NCI-H2171 (cell line): ENCODE results near the gene ST6GALNAC6.
"Not testable (repeated sequence)": the region's sequence is repeated elsewhere in the genome, so short reads cannot be mapped to it uniquely, and the experiment has no call there.

Experiments used
- DNase-seq: peaks from one replicate; lab custom pipeline; 2025; lab: John Stamatoyannopoulos, UW

Gene ST6GALNAC6

GRCh38 chr9:127854960-127855359, 44.4 kb downstream of the ST6GALNAC6 start:
- no peak for DNase-seq

GRCh38 chr9:127854184-127854806, 45.1 kb downstream of the ST6GALNAC6 start, which contains the start of gene ENG:
Gene ENG, minus strand, starts transcription at chr9:127854658. Its CDS starts 303 bp downstream, at chr9:127854355.
- no peak for DNase-seq

GRCh38 chr9:127853312-127854183, 45.9 kb downstream of the ST6GALNAC6 start:
- DNase-seq, result no peak

- DNase-seq, result no peak
These were observed 46.6 kb downstream of the ST6GALNAC6 start for GRCh38 chr9:127852829-127853228.

DNA sequence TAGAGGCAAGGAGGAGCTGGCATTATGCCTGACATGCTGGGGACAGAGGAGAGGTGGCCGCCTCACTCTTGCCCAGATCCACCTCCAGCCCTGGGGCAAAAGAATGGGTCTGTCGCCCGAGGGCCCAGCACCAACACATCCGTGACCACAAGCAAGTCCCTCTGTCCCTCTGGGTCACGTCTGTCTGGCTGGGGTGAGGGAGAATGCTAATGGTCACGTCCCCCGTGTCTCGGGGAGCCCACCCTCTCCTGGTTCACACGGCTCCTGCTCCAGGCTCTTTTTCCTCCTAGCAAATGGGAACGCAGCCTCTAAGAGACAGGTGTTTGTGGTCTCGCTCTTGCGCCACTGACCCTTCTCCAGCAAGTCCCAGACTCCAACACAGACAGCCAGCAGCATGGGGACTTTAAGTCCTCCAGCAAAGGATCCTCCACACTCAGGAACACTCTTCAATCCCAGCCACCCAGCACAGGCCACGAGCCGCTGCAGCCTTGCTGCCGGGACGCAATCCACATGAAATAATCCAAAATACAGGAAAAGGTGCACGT, 49.0 kb downstream of the ST6GALNAC6 start:
- no peak for DNase-seq

DNA sequence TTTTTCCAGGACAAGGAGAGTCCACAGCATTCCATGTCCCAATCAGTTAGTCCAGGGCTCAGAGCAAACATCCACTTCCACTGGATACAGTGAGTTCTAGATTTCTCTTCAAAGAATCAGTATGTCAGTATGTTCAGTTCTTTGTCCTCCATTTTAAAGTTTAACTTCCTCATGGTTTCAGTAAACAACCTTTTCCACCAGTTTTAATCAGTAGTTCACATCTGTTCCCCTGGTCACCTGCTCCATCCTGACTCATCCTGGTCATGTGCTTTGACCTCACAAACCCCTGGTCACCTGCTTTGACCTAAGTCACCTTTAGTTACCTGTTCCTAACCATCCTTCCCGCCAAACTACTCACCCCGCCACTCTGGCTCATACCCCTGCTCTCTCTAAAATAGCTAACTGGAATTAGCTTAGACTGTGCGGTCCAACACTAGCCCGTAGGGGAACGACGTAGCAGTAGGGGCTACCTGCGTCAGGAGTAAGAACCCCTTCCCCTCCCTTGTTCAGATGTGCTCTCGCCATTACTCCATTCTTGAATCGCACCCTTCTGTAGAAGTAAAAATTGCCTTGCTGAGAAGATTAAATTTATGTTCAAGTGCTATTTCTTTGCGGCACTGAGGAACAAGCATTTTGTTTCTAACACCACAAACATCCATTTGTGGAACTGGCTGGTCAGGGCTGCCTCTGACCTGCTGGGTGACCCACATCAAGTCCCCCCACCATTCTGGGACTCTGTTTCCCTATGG, 50.5 kb downstream of the ST6GALNAC6 start:
- no peak for DNase-seq

DNA sequence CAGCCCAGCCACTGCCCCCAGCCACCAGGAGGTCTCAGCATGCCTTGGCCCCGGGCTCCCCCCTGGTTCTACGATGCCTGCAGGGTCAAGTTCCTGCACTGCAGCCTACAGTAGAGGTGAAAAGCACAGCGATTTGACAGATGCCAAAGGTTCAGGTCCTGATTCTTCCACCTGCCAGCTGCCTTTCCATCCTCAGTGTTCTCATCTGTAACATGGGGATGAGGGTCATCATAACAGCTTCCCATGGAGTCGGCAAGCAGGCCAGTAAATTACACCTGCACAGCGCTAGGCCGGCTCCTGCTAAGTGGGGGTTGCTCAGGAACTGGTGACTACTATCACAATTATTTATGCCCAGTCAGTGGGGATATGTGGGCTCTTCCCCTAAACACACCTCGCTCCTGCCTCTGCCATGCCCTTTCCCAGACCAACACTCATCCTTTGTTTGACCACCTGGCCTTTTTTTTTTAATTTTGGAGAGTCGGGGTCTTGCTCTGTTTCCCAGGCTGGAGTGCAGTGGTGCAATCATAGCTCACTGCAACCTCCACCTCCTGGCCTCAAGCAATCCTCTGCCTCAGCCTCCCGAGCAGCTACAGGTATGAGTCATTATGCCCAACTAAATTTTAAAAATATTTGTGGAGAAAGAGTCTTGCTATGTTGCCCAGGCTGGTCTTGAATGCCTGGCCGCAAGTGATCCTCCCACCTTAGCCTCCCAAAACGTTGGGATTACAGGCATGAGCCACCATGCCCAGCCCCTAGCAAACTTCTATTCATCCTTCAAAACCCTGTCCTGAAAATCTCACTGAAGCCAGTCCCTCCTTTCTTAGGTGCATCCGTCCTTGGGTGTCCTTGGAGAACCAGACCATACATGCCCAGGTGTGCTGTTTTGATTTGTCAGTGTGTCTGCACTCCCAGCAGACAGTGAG, 51.3 kb downstream of the ST6GALNAC6 start:
- no peak for DNase-seq

DNA sequence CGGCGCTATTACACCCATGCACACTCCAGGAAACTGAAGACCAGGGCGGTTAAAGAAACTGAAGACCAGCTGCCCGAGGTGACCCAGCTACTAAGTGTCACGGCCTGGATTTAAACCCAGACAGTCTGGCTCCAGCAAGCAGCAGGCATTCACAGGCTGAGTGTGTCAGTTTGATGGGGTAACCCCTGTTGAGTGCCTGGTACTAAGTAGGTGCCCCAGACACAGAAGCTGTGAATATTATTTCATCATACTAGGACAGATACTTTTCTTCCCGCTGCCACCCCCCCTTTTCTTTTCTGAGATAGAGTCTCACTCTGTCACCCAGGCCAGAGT, 52.3 kb downstream of the ST6GALNAC6 start:
- DNase-seq, result no peak

GRCh38 chr9:127846443-127847177, 52.8 kb downstream of the ST6GALNAC6 start:
- no peak for DNase-seq

GRCh38 chr9:127845619-127846018, 53.8 kb downstream of the ST6GALNAC6 start:
- not testable (repeated sequence) for DNase-seq

DNA sequence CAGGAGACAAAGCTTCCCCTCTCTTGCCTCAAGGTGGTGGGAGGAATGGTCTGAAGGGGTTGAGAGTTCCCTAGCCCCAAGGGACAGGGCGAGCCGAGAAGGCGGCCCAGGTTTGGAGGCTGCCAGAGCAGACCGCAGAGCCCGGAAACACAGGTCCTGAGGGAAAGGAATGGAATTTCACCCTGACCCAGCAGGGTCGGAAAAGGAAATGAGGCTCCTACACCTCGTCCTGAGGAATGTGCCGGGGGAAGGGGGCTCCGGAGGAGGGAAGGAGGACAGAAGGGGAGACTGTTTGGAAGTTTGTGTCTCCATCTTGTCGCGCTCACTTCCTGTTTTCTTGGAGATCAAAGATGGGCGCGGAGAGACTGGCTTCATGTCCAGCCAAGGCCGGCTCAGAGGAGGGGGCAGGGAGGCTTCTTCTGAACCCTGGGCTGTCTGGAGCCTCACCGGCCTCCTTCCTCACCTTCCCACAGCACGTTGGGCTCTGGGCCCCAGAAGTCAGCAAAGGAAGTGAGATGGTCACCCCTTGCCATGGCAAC, 54.5 kb downstream of the ST6GALNAC6 start:
- DNase-seq, result no peak

DNA sequence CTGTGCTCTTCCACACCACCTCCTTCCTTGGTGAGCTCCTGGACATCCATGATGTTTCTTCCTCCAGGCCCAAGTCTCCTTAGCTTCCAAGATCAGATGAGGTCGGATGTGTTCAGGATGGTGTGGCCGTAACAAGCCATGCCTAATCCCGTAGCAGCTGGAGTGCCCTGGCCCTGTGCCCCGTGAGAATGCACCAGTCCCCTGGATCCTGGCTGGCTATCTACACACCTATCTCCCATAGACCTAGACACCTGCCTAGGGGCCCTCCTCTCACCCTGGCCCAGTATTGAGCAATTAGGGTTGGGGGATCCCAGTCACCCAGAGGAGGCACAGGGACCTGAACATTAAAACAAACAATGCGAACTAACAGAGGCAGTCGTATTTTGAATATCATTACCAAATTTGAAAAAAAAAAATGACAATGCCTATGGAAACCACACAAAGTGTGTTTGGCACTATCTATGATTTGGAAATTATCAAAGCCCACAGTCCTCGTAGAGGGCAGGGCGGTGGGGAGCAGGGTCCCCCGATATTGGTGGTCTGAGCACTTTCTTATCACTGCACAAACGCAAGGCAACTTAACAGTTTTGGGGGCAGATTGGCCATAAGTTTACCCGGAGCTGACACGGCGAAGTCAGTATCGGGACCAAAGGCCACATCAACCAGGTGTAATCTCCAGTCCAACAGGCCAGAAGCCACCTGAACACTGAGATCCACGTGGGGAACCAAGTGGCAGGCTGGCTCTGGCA, 58.1 kb downstream of the ST6GALNAC6 start:
- DNase-seq, result no peak

GRCh38 chr9:127838375-127839078, 60.9 kb downstream of the ST6GALNAC6 start:
- DNase-seq, result no peak

DNA sequence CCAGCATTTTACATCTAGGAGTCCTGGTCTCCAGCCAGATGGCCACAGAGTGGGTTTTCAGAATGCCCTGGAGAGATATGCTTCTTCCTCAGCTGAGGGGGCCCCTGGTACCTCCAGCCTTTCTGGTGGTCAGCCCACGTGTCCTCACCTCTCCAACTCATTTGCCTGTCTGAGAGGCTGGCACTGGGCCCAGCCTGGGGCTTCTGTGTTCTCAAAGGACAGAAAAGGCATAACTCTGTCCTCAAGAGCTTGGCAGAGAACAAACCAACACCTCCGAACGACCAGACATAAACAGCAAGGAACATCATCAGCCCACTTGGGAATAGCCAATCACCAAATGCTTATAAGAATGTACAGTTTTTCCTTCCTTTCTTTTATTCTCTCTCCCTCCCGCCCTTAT, 62.1 kb downstream of the ST6GALNAC6 start:
- DNase-seq, result no peak

GRCh38 chr9:127836561-127836960, 62.8 kb downstream of the ST6GALNAC6 start:
- DNase-seq, result not testable (repeated sequence)

DNA sequence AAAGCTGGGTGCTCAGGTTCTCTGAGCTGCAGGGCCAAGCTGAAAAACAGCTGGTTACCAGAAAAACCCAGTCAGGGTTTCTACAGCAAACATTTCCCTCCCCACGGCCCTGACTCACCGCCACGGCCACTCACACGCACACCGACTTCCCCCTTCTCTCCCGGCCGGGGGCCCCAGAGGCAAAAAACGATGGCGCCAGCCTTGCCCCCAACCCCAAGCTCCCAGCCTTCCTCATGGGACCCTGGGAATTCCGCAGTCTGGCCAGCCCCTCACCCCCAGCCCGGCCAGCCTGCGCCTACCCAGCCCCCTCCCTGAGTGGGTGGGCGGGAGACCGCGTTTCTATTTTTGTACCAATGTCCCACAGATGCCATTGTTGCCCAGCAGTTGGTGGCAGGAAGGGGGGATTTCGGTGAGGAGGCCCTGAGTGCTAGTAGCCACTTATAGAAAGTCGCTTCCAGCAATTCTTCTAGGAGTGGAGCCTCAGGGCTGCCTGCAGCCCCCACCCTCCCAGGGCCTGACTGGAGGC, 63.3 kb downstream of the ST6GALNAC6 start:
- DNase-seq, result no peak
